Uterus (tissue), 4 donors: ENCODE measurements around the gene RPRD1B. TPM values are rescaled to one million over a fixed set of nuclear protein-coding genes. Genes with fewer than 3 reads are reported as not detected.

Experiments
- DNase-seq, 2 donors: peaks; one replicate each; pipeline ENCODE4 v3.0.0-alpha.2; 2019 to 2020
- H3K27ac ChIP-seq, 2 donors: fragments of 200-600 bp; sonication (generic); 1 replicate in 1 of 2; 2 replicates in 1 of 2; pipeline ENCODE4 v1.5.1; 2016 to 2018
- H3K27me3 ChIP-seq, 2 donors: fragments of 200-600 bp; sonication (generic); one replicate each; pipeline ENCODE4 v1.5.1; 2018 to 2019; ENCODE audit warnings: control low read depth in 1 of 2
- H3K36me3 ChIP-seq, 2 donors: fragments of 200-600 bp; sonication (generic); one replicate each; pipeline ENCODE4 v1.5.1; 2019; ENCODE audit warnings: control low read depth in 1 of 2
- H3K4me1 ChIP-seq, 2 donors: fragments of 200-600 bp; sonication (generic); one replicate each; pipeline ENCODE4 v1.5.1; 2018 to 2019; ENCODE audit warnings: control low read depth in 1 of 2
- H3K4me3 ChIP-seq, 2 donors: fragments of 200-600 bp; sonication (generic); 1 replicate in 1 of 2; 2 replicates in 1 of 2; pipeline ENCODE4 v1.5.1; 2018 to 2019; ENCODE audit warnings: mild to moderate bottlenecking in 1 of 2
- H3K9me3 ChIP-seq, 2 donors: fragments of 200-600 bp; sonication (generic); one replicate each; pipeline ENCODE4 v1.5.1; 2019; ENCODE audit warnings: control low read depth in 1 of 2
- CTCF ChIP-seq, 4 experiments: fragments of 200-600 bp in 2 of 4; fragments of 450-650 bp in 2 of 4; sonication (generic) in 2 of 4; IDR thresholded peaks; one replicate each; pipeline ENCODE4 v1.5.1; 2016 to 2019; ENCODE audit warnings: antibody characterized with exemption in 4 of 4, mild to moderate bottlenecking in 2 of 4, moderate library complexity in 1 of 4
- POLR2A ChIP-seq, 2 donors: fragments of 450-650 bp; IDR thresholded peaks; one replicate each; pipeline ENCODE4 v1.6.1; 2016; ENCODE audit warnings: antibody characterized with exemption in 2 of 2, mild to moderate bottlenecking in 1 of 2, moderate library complexity in 1 of 2
- intact Hi-C: fragments of 100-400 bp; cut with DNase I; formaldehyde crosslinking; loops from one replicate; pipeline ENCODE4 v1.15.1; 2023; ENCODE audit warnings: low total_unique reads
- total RNA-seq, 4 donors: library from RNA; depleted of rRNA in 3 of 4; stranded (reverse); fragments of >200 nt in 3 of 4; gene quantifications; one replicate each; pipeline versions ENCODE4 v1.1.0 to v1.2.4, GENCODE V29; 2014 to 2023
- donor health status: DM: yes; HTN: yes; CAD: no.

The RPRD1B gene
- total RNA-seq, 4 donors from 2014 or later: 7.9 to 71.3 (median 26.1) TPM

GRCh38 chr20:38021087-38021772, 12.3 kb upstream of the RPRD1B start:
- no peak for DNase-seq
- H3K4me1 ChIP-seq: no peaks in the 10 kb centered on the region
- H3K27ac ChIP-seq: no peak overlapping the region
- H3K36me3 ChIP-seq: no peaks in the 10 kb centered on the region
- H3K27me3 ChIP-seq: no peaks in the 10 kb centered on the region
- TF ChIP-seq POLR2A (IDR thresholded peaks at IDR 0.05) (no peak), CTCF (IDR thresholded peaks at IDR 0.05) (no peak)
- intact Hi-C loops: no loop called here
- H3K9me3 ChIP-seq: peaks cover 0 to 17% of the 10 kb centered on the region in 2 donors
- no peak overlapping the region for H3K4me3 ChIP-seq

GRCh38 chr20:38023181-38024001, 10.2 kb upstream of the RPRD1B start:
- intact Hi-C loops: no loop called here
- no peaks in the 10 kb centered on the region for H3K4me1 ChIP-seq
- H3K27me3 ChIP-seq: no peaks in the 10 kb centered on the region
- no peak overlapping the region for H3K27ac ChIP-seq
- H3K36me3 ChIP-seq: no peaks in the 10 kb centered on the region
- no peak overlapping the region for H3K4me3 ChIP-seq
- no peak for DNase-seq
- H3K9me3 ChIP-seq: peaks cover 0 to 10% of the 10 kb centered on the region in 2 donors
- TF ChIP-seq POLR2A (IDR thresholded peaks at IDR 0.05): no peak
- TF ChIP-seq CTCF (IDR thresholded peaks at IDR 0.05): no peak

- no peaks in the 10 kb centered on the region for H3K4me1 ChIP-seq
- no peak overlapping the region for H3K4me3 ChIP-seq
- H3K27ac ChIP-seq: no peak overlapping the region
- intact Hi-C loops: no loop called here
- H3K27me3 ChIP-seq: no peaks in the 10 kb centered on the region
- no peak for DNase-seq
- TF ChIP-seq CTCF (IDR thresholded peaks at IDR 0.05) (no peak), POLR2A (IDR thresholded peaks at IDR 0.05) (no peak)
- H3K9me3 ChIP-seq: no peaks in the 10 kb centered on the region
- no peaks in the 10 kb centered on the region for H3K36me3 ChIP-seq
Observed at GRCh38 chr20:38024496-38024895, 9.1 kb upstream of the RPRD1B start.

GRCh38 chr20:38029453-38029852, 4.1 kb upstream of the RPRD1B start:
- H3K36me3 ChIP-seq: no peaks in the 10 kb centered on the region
- intact Hi-C loops: no loop called here

More at GRCh38 chr20:38029453-38029852, 4.1 kb upstream of the RPRD1B start:
- Histone ChIP-seq H3K4me3 (no peak overlapping the region), H3K27me3 (no peaks in the 10 kb centered on the region), H3K27ac (no peak overlapping the region), H3K4me1 (no peaks in the 10 kb centered on the region), H3K9me3 (no peaks in the 10 kb centered on the region)
- TF ChIP-seq CTCF (IDR thresholded peaks at IDR 0.05) (no peak), POLR2A (IDR thresholded peaks at IDR 0.05) (no peak)
- no peak for DNase-seq
